GM12891 (cell line): ENCODE data around the gene MEIOSIN.
"Not testable (repeated sequence)": the region's sequence is repeated elsewhere in the genome, so short reads cannot be mapped to it uniquely, and the experiment has no call there.

Experiments
- DNase-seq: peaks from one replicate; pipeline ENCODE4 v3.0.0; 2011; ENCODE audit warnings: low spot score; ENCODE audit not compliant: insufficient read length
- FAIRE-seq: peaks from 2 replicates; lab custom pipeline; 2011; peaks lifted over from hg19 to GRCh38; lab: Jason Lieb, UNC
- PAX5 ChIP-seq: IDR thresholded peaks from 2 replicates; pipeline ENCODE4 v1.6.1; 2011; ENCODE audit warnings: low read length, moderate library complexity, mild to moderate bottlenecking; ENCODE audit not compliant: insufficient read depth, severe bottlenecking
- POLR2A ChIP-seq: IDR thresholded peaks from 2 replicates; pipeline ENCODE4 v1.6.1; 2011; ENCODE audit warnings: low read depth, low read length, control low read depth
- POLR2AphosphoS5 ChIP-seq: IDR thresholded peaks from 2 replicates; pipeline ENCODE4 v1.6.1; 2011; ENCODE audit warnings: low read depth, low read length, control low read depth
- POU2F2 ChIP-seq: IDR thresholded peaks from 2 replicates; pipeline ENCODE4 v1.6.1; 2011; ENCODE audit warnings: low read depth, mild to moderate bottlenecking, control low read depth, low read length, moderate library complexity
- SPI1 ChIP-seq: IDR thresholded peaks from 2 replicates; pipeline ENCODE4 v1.6.1; 2011; ENCODE audit warnings: low read depth, low read length, control low read depth
- TAF1 ChIP-seq: IDR thresholded peaks from 2 replicates; pipeline ENCODE4 v1.6.1; 2011; ENCODE audit warnings: low read depth, low read length, control low read depth

The MEIOSIN gene

DNA sequence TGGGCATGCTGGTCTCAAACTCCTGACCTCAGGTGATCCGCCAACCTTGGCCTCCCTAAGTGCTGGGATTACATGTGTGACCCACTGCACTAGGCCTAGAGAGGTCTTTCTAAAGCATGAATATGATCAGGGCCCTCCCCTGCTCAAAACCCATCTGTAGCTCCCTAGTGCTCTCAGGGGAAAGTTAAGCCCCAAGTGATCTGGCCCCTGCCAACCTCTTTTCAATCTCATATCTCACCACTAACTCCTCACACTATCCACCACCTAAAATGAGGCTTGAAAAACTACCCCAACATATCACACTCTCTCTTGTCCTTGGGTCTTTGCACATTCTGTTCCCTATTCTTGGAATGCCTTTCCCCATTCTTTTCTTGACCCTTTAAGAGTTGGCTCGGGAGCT, 61.4 kb downstream of the MEIOSIN start:
- no peak for TF ChIP-seq PAX5
- no peak for TF ChIP-seq SPI1
- no peak for TF ChIP-seq POLR2AphosphoS5
- TF ChIP-seq TAF1, result no peak
- TF ChIP-seq POU2F2, result no peak
- TF ChIP-seq POLR2A, result no peak
- DNase-seq (no peak), FAIRE-seq (no peak)

DNA sequence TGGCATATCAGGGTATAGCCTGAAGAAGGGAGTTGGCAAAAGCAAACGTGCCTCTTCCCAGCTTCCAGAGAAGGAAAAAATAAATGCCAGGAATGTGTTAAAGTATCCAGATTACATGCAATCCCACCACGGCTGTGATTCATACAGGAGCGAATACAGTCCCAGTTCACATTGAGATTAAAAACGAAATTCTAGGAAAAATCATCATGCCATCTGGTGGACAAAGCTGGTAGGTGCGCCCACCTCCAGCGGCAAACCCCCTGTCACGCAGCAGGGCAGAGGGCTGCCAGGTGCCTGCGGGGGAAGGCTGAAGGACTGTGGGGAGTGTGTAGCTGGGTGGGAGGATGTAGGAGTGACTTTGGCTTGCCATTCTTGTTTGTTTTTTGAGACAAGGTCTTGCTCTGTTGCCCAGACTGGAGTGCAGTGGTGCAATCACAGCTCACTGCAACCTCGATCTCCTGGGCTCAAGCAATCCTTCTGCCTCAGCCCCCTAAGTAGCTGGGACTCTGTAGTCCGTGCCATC, 65.8 kb downstream of the MEIOSIN start:
- DNase-seq, result peak; percentile 81
- no peak for TF ChIP-seq PAX5
- TF ChIP-seq TAF1, result no peak
- TF ChIP-seq POLR2A, result no peak
- no peak for TF ChIP-seq SPI1
- no peak for TF ChIP-seq POU2F2
- no peak for TF ChIP-seq POLR2AphosphoS5
- FAIRE-seq, result peak; percentile 95

DNA sequence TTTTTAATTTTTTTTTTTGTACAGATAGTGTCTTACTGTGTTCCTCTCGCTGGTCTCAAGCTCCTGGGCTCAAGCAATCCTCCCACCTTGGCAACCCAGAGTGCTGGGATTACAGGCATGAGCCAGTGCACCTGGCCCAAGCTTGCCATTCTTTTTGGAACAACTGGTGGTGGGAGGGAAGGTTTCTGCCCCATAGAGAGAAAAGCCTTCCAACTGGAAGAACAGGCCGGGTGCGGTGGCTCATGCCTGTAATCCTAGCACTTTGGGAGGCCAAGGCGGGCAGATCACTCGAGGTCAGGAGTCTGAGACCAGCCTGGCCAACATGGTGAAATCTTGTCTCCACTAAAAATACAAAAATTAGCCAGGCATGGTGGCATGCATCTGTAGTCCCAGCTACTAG, 66.3 kb downstream of the MEIOSIN start:
- not testable (repeated sequence) for FAIRE-seq, DNase-seq

DNA sequence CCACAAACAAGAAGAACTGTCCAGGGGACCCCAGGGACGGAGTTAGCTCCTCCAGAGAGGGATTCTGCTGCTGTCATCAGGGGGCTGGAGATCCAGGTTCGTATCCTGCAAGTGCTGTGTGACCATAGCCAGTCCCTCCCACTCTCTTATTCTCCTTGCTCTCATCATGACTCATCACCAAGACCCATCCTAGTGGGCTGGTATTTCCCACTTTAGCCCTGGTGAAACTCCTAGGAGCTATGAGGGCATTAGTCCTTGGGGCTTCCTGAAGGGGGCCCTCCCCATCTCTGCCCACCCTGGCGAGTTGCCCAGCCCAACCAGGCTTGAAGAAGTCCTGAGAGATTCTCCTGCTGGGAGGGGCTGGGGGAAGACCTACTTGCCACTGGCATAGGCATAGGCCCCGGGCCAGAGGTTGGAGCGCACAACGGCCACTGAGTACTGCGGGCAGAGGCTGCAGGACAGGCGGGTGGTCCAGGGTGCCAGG, 66.9 kb downstream of the MEIOSIN start:
- no peak for DNase-seq
- peak; percentile 26 for FAIRE-seq
- no peak for TF ChIP-seq POLR2AphosphoS5

DNA sequence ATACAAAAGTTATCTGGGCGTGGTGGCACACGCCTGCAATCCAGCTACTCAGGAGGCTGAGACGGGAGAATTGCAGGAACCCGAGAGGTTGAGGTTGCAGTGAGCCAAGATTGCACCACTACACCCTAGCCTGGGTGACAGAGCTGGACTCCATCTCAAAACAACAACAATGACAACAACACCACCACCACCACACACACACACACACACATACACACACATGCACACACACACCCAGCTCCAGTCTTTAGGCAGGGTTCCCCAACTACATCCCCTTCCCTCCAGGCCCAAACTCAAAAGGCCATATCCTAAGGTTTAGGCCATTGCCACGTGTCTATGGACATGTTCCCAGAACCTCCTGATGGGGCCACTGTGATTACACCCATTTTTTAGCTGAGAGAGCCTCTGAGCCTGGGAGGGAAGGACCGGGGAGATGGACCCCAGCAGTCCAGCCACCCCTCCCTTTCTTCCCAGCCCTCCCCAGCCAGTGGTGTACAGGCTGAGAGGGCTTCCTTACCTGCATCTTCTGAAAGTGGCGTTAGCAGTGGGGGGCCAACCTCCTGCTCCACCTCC, 68.5 kb downstream of the MEIOSIN start:
- TF ChIP-seq PAX5 (no peak), POLR2AphosphoS5 (no peak), POU2F2 (no peak), SPI1 (no peak), POLR2A (no peak), TAF1 (no peak)
- FAIRE-seq (peak; percentile 38), DNase-seq (no peak)

DNA sequence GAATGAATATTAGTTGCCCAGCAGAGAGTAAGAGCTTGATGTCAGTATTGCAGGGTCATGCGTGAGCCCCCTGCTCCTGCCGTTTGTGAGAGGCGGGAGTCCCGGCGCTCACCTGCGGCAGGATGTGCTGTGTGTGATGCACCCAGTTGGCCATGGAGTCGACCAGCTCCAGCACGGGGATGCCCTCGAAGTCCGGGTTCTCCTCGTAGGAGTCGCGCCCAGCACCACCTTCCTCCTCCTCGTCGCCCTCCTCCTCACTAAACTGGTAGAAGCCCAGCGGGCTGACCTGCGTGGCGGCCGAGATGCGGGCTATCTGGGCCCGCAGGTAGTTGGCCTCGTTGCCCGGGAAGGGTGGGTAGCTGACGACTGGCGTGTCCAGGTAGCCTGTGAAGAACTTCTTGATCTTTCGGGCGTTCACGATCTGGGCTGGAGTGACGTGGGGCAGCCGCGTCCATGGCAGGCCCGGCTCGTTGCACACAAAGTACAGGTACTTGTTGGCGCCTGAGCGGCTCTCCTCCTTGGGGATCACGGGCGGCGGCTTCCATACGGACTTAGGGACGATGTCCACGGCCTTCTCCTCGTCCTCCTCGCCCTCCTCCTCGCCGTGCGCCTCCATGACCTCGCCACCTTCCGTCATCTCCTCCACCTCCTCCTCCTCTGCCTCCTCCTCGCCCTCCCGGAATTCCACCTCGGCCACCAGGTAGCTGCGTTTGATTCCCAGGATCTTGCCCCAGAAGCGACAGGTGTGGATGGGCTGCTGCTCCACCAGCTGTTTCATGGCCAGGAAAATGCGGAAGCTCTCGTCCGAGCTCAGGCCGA, 71.1 kb downstream of the MEIOSIN start:
- FAIRE-seq, result no peak
- TF ChIP-seq POU2F2 (no peak), POLR2A (no peak), PAX5 (no peak), TAF1 (no peak), SPI1 (no peak), POLR2AphosphoS5 (no peak)

DNA sequence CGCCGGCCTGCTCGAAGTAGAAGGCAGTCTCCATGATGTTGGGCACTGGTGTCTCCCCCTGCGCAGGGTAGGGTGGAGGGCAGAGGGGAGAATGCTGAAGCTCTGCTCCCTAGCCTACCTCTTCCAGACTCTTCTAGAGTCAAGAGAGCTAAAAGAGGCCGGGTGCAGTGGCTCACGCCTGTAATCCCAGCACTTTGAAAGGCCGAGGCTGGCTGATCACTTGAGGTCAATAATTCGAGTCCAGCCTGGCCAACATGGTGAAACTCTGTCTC, 71.7 kb downstream of the MEIOSIN start:
- FAIRE-seq (no peak), DNase-seq (no peak)
- TF ChIP-seq POU2F2 (no peak), TAF1 (no peak), POLR2AphosphoS5 (no peak), POLR2A (no peak), PAX5 (no peak), SPI1 (no peak)

More for the DNA sequence above, 71.1 kb downstream of the MEIOSIN start:
- no peak for DNase-seq

DNA sequence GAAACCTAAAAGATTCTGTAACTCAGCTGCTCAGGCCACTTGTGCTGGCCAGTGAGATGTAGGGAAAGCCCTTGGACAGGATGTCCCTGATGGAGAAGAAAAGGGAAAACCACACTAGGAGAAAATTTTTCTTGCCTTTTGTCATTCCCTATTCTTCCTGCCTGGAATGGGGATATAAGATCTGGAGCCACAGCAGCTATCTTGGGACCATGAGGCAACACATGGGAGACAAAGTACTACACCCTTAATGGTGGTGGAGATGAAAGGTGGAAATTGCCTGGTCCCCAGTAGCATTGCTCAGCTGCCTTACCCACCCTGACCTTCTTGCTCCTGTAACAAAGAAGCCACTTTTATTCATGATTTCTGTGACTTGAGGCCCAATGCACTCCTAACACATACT, 72.5 kb downstream of the MEIOSIN start:
- no peak for TF ChIP-seq PAX5
- TF ChIP-seq POLR2A, result no peak
- TF ChIP-seq POLR2AphosphoS5, result no peak
- TF ChIP-seq POU2F2, result no peak
- TF ChIP-seq SPI1, result no peak
- TF ChIP-seq TAF1, result no peak
- DNase-seq, result no peak
- FAIRE-seq, result no peak

DNA sequence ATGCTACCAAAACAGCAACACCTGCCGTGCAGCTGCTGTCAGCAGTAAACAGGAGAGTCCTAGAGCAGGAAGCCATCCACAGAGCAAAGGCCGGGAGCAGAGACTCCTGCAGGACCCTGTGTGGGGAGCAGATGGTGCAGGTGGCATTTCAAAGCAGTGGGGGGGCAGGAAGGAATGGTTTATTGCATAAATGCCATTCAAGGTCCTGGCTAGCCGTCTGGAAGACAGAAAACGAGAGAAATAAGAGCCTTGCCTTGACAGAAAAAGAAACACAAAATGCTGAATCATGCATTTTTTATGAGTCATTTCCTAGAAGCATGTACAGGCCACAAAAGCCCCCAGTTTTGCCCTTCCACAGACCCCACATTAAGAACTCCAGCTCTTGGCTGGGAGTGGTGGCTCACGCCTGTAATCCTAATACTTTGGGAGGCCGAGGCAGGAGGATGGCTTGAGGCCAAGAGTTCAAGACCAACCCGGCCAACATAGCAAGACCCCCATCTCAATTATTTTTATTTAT, 76.5 kb downstream of the MEIOSIN start:
- TF ChIP-seq POU2F2 (no peak), POLR2A (no peak), POLR2AphosphoS5 (no peak), PAX5 (no peak), SPI1 (no peak), TAF1 (no peak)
- peak; percentile 45 for FAIRE-seq
- no peak for DNase-seq

DNA sequence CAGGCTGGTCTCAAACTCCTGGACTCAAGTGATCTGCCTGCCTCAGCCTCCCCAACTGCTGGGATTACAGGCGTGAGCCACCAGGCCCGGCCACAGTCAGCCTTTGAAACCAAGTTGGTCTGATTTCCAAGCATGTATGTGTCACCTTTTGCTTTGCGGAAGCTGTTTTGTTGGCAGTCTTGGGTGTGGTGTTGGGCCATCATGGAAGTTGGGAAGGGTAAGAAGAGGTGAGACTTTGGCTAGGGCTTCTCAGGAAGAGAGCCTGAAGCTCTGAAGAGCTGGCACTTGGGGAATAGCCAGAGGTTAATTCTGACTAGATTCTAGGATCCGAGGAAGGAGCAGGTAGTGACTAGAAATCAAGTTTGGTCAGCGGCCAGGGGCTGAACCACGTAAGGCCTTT, 79.1 kb downstream of the MEIOSIN start:
- FAIRE-seq (no peak), DNase-seq (no peak)
- TF ChIP-seq TAF1 (no peak), PAX5 (no peak), SPI1 (no peak)
